Right hindlimb (tissue), 1 donor: ENCODE results near the gene ZNF546.

Experiments
- DNase-seq: peaks from one replicate; pipeline ENCODE4 v3.0.0-alpha.2; 2018

ZNF546 gene

DNA sequence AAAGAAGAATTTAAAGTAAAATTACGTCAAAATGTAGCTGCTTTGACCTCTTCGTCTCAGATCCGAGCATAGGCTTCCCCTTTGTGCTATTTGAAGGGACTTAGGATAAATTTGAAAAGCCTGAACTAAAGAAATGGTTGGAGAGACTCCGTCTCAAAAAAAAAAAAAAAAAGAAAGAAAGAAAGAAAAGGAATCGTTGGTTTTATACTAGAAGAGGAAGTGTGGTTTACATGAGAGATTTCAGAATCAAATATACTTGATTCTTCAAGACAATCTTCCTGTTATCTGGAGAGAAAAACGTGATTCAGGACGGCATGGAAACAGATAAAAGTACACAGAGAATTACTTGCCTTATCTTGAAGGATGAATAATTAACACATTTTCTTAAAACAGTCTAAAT, 59.6 kb downstream of the ZNF546 start:
- DNase-seq: no peak

GRCh38 chr19:40057166-40057565, 60.3 kb downstream of the ZNF546 start:
- no peak for DNase-seq

GRCh38 chr19:40059624-40060023, 62.8 kb downstream of the ZNF546 start:
- DNase-seq: no peak

- no peak for DNase-seq
These were observed 73.2 kb downstream of the ZNF546 start for GRCh38 chr19:40070058-40070457.
